SK-N-SH (cell line): ENCODE measurements around the gene MCUB.

Source experiments
- GATA2 ChIP-seq: sonication (generic); formaldehyde crosslinking; IDR thresholded peaks from 2 replicates; pipeline ENCODE4 v1.5.0; 2020; ENCODE audit warnings: mild to moderate bottlenecking, missing genetic modification reagents
- POLR2AphosphoS5 ChIP-seq: IDR thresholded peaks from 2 replicates; pipeline ENCODE4 v1.6.1; 2012; ENCODE audit warnings: low read depth, low read length
- RAD21 ChIP-seq: IDR thresholded peaks from 2 replicates; pipeline ENCODE4 v1.6.1; 2012; ENCODE audit warnings: mild to moderate bottlenecking, low read length
- TAF1 ChIP-seq: IDR thresholded peaks from 2 replicates; pipeline ENCODE4 v1.6.1; 2012; ENCODE audit warnings: low read depth, mild to moderate bottlenecking, low read length, moderate library complexity, borderline replicate concordance
- TEAD4 ChIP-seq: IDR thresholded peaks from 2 replicates; pipeline ENCODE4 v1.4.0; 2012; ENCODE audit warnings: mild to moderate bottlenecking, borderline replicate concordance; ENCODE audit not compliant: insufficient read depth
- TF ChIP-seq, protein P1 (sequence below): fragments of 200-600 bp; sonication (generic); IDR thresholded peaks from 2 replicates; pipeline ENCODE4 v1.6.1; 2017; ENCODE audit warnings: antibody characterized with exemption, mild to moderate bottlenecking, moderate library complexity

DNA sequence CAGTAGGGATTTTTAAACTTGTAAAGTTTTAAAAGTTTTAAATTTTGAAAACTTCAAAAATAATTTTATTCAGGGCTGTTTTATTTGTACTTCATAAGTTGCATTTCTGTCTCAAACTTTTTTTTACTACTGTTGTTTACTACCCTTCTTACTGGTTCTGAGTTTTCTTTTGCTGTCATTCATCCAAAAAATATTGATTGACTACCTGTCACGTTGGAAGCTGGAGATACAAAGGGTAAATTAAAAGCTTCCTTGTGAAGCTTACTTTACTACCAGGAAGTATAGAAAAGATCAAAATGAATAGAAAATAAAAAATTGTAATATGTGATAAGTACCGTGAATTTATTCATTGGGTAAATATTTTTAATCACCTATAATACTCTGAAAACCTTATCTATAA lies 49.4 kb upstream of the MCUB start:
- TF ChIP-seq TEAD4: no peak
- TF ChIP-seq, protein P1, sequence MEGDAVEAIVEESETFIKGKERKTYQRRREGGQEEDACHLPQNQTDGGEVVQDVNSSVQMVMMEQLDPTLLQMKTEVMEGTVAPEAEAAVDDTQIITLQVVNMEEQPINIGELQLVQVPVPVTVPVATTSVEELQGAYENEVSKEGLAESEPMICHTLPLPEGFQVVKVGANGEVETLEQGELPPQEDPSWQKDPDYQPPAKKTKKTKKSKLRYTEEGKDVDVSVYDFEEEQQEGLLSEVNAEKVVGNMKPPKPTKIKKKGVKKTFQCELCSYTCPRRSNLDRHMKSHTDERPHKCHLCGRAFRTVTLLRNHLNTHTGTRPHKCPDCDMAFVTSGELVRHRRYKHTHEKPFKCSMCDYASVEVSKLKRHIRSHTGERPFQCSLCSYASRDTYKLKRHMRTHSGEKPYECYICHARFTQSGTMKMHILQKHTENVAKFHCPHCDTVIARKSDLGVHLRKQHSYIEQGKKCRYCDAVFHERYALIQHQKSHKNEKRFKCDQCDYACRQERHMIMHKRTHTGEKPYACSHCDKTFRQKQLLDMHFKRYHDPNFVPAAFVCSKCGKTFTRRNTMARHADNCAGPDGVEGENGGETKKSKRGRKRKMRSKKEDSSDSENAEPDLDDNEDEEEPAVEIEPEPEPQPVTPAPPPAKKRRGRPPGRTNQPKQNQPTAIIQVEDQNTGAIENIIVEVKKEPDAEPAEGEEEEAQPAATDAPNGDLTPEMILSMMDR: no peak
- no peak for TF ChIP-seq POLR2AphosphoS5
- no peak for TF ChIP-seq RAD21
- TF ChIP-seq TAF1: no peak
- TF ChIP-seq GATA2 (CRISPR knock-in tag): no peak
